NCI-H2227 treated with DMSO at 0.1 percent for 48 hours (cell line): ENCODE data around the gene SCYGR7.

Source experiments
- DNase-seq: peaks from one replicate; lab custom pipeline; 2025; lab: John Stamatoyannopoulos, UW

The SCYGR7 gene

DNA sequence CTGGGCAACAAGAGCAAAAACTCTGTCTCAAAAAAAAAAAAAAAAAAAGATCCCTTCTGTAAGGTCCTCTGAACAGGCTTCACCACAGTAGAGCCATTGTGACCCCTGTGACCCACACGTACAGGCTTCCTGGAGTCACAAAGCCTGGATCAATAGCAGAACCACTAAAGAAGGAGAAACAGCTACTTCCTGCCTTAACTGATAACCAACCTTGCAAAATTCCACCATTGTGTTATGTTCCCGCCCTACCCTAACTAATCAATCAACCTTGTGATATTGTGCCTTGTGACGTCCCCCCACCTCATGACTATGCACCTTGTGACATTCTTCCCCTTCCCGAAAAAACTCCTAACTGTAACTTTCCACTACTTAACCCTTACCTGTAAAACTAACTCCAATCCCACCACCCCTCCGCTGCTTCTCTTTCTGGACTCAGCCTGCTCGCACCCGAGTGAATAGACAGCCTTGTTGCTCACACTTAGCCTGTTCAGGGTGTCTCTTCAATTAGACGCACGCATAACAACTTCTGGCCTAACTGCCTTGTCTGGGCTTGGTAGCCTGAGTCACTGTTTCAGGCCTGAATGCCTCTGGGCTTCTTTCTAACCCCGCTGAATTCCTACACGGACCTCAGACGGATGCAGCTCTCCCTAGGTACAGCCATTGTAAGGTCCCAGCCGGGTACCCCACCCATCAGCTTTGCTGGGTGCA is 31.4 kb downstream of the SCYGR7 start:
- no peak for DNase-seq

DNA sequence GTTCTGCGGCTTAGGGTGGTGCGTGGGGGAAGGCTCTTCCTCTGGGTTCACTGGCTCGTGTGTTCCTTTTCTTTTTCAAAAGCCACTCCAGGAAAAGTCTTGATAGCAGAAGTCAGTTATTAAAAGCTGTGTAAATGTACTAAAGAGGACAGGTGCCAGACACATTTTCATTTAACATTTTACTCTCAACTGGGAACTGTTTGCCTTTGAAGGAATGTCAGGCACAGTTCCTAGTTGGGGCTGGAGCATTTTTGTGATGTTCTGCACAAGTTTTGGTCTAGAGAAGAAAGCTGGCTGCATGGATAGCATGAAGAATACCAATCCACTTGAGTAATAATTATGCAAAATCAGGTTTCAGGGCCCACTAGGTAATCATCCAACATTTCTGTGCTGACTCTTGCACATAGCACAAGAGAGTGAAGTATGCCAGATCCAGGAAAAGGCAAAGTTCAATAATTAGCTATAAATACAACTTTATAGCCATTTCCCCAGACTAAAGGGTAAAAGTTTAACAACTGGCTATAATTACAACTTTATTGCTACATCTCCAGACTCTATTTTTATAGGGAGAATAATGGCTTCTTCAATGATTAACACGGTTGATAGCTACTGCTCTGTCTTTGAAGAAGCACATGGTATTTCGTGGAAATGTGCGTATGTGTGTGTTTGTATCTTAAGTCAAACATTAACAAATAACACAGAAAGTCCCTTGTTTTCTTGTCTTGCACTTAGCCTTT is 33.8 kb downstream of the SCYGR7 start:
- no peak for DNase-seq

- DNase-seq, result no peak
Measured at GRCh38 chr2:227765788-227766372, 37.7 kb downstream of the SCYGR7 start.

GRCh38 chr2:227766373-227766883 is 38.3 kb downstream of the SCYGR7 start:
- peak; percentile 38 for DNase-seq

DNA sequence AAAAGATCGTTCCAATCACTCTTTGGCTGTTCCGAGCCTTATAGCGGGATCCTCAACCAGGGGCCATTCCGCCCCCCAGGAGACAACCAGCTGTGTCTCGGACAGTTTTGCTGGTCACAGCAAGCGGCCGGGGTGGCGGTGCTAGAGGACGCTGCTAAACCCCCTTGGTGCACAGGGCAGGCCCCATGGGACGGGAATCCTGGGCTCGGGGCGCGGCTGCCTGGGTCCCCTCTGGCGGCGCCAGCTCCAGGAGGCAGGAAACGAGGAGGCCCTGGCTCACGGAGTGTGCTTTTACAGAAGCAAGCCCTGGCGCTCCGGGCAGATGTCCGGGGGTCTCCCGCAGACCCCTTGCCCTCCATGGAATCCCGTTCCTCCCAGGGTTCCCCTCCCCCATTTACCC is 39.7 kb downstream of the SCYGR7 start:
- no peak for DNase-seq

GRCh38 chr2:227772197-227772661 is 44.1 kb downstream of the SCYGR7 start:
- DNase-seq, result no peak

- DNase-seq, result no peak
Measured at GRCh38 chr2:227772932-227773331, 44.8 kb downstream of the SCYGR7 start.

DNA sequence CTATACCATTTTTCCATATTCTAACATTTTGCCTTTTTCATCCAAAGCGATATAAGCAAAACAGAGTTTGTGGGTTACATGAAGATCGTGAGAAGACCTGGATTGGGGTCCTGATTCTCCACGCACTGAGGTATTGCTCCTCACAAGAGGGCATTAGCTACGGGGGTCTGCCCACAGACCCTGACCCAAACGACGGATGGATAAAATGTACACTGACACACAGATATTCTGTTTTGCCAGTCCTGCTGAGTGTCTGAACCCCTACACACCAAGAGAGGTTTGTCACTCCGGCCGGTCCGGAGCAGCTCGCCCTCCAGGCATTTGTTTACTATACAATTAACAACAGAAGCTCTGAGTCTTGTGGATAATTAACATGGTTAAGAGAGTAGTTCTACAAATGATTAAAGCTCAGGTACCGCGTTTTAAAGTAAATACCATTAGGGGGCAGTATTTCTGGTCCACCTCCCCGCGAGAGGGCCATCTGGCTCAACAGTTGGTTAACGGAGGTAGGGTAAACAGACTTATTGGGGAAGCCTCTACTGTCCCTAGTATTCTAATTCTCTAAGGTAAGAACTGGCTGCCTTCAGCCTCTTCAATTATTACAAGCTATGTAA is 46.0 kb downstream of the SCYGR7 start:
- DNase-seq, result no peak

DNA sequence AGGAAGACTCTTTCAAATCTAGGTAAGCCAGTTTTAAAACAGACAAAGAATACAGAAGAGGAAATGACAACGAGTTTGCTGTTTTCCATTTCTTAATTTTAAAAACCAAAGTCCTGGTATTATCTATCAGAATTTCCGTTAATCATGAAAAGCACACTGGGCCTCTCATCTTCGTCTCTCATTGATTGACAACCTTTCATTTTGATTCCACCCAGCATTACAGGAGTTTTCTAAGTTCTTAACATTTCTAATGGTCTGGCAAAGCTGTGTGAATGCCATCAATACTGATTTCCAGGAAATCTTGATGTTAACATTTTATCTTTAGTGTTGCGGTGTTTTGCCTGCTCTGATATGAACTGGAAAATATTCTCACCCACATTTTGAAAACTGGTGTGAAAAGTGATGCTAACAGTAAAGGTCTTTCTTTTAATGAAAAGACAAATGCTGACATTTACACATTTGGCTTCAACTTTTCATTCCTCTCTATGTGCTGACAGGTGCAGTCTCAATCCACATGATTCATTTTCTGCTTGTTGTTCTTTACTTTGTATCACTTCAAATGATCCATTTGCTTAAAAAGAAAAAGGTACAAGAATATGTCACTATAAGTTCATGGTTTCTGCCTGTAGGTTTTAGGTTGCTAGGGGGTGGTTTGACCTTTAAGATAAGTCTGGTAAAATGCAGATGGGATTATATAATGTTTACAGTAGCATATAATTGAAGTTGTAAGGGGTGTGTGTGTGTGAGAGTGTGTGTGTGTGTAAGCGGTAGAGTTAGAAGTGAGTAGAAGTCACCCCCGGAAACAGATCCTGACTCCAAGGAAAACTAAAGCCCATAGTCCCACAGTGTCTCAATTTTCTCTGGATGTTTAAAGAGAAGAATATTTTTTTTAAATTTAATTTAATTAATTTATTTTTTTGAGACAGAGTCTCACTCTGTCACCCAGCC is 47.0 kb downstream of the SCYGR7 start:
- no peak for DNase-seq
